GM18519 (cell line): ENCODE data around the gene RMI2.
"Not testable (repeated sequence)": the region's sequence is repeated elsewhere in the genome, so short reads cannot be mapped to it uniquely, and the experiment has no call there.

ENCODE experiments used
- ATAC-seq: cut with Tn5 transposase; IDR thresholded peaks from one replicate; pipeline ENCODE4 v1.9.1; 2021; ENCODE audit warnings: mild to moderate bottlenecking, moderate library complexity; ENCODE audit not compliant: unreplicated experiment, low FRiP score

RMI2 gene

DNA sequence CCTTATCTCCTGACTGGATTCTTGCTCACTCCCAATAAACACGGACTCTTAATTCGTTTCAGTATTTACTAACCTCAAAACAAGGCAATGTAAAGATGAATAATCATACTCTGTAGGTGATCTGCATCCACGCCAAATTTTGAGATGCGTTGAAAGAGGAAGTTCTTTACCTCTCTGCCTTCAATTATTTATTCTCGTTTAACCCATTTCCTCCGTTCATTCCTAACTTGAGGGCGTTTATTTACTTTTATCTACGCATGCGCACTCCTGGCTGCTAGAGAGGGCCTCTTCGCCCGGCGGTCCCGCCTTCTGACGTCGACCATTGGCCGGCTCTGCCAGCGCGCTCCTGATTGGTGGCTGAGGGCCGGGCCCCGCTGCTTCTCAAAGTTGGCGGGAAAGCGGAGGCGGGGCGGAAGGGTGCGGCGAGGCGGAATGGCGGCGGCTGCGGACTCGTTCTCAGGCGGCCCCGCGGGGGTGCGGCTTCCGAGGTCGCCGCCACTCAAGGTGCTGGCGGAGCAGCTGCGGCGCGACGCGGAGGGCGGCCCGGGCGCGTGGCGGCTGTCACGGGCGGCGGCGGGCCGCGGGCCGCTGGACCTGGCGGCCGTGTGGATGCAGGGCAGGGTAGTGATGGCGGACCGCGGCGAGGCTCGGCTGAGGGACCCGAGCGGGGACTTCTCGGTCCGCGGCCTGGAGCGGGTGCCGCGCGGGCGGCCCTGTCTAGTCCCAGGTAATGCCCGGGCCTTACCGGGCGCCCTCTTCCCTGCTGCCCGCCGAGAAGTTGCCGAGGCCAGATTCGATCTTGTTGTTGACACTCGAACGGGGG lies at the start of gene RMI2:
RMI2 (plus strand) TSS at position 420 of the 823 bp plus-strand sequence; CDS start at position 433, 13 bp downstream.
- peak; percentile 83 for ATAC-seq

DNA sequence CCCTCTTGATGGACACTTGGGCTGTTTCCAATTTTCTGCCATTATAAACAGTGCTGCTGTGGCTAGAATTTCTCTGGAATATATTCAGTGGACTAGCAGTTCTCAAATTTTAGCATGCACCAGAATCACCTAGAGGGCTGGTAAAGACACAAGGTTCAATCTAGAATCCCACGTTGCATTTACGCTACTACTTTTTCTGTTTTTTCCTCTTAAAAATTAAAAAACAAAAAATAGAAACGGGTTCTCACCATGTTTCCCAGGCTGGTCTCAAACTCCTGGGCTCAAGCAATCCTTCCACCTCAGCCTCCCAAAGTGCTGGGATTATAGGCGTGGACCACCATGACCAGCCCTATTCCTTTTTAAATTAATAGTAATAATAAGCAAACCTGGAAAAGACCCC lies 49.6 kb upstream of the RMI2 start:
- no peak for ATAC-seq

DNA sequence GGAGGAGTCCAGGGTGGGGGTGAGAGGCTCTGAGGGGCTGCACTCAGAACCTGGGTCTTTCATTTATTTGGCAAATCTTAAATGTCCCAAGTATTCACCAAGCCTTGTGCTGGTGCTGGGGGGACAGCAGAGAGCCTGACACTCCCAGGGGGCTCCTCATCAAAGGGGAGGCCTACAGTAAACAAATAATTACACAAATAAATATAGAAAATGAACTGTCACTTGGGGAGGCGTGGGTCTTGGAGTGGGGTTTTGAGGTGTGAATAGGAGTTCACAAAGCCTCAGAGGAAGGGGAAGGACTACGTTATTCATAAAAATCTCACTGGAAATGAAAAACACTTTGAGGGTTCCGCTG lies 48.9 kb upstream of the RMI2 start:
- no peak for ATAC-seq

DNA sequence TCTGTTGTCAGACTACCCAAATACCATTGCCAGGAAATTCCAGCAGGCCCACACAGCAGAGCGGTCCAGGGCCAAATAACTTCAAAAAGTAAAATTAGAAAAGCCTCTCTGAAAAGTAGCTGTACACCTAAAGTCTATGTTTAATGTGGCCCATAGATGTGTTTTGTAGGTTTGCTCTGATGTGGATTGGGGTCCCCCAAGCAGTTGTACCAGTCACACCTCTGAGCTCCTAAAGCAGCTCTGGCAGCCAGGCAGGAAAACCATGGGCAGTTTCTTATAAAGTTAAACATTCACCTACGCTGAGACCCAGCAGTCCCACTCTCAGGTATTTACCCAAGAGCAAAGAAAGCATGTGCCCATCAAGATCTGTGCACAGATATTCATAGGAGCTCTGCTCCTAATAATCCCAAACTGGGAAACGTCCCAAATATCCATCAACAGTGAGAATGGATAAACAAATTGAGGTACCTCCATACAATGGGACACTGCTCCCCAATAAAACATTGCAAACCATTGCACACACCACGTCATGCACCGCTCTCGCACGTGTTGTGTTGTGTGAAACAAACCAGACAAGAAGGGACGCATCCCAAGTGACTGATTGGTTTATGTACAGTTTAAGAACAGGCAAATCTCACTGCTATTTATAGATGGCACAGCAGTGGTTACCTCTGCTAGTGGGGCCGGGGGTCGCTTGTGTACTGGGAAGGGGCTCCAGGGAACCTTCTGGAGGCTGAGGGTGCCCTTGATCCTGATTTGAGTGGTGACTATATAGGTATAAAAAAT lies 48.4 kb upstream of the RMI2 start:
- no peak for ATAC-seq

DNA sequence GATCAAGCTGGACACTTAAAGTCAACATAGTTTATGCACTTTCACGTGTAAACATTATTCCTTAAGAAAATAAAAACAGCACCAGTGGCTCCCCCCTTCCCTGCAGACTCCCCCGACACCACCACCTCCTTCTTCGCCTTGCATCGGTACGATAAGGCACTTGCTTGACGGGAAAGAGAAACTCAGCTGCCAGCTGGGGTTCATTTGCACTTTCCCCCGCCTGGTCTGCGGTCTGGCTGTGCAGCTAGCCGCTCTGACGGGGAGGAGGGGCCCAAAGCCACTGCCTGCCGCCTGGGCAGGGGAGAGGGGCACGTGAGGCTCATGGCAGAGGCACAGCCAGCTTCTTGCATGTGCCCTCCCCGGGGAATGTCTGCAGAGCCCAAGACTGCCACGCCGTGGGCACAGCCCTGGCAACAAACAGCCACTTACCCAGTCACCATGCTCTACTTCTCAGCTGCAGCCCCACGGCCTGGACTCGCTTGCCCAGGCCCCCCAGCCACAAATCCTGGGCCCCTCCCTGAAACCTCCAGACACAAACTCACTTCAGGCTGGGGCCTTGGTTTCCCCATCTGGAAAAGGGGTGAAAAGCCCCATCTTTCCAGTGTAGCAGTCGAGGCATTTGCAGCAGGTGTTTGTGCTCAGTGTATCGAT lies 47.6 kb upstream of the RMI2 start:
- ATAC-seq, result peak; percentile 55

DNA sequence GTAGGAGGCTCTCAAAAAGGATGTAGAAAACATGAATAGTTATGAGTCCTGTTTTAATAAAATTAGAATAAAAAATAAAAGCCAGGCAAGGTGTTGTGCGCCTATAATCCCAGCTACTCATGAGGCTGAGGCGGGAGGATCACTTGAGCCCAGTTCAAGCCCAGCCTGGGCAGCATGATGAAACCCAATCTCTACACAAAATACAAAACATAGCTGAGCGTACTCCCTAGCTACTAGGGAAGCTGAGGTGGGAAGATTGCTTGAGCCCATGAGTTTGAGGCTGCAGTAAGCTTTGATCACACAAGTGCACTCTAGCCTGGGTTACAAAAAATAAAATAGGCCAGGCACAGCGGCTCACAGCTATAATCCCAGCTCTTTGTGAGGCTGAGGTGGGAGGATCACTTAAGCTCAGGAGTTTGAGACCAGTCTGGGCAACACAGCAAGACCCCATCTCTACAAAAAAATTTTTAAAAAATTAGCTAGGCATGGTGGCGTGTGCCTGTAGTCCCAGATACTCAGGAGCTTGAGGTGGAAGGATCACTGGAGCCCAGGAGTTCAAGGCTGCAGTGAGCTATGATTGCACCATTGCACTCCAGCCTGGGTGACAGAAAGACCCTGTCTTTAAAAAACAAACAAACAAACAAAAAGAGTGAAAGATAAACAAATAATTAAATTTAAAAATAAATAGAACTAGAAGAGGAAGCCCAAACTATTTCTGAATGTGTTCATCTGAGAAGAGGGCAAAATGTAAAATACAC lies 46.9 kb upstream of the RMI2 start:
- no peak for ATAC-seq

DNA sequence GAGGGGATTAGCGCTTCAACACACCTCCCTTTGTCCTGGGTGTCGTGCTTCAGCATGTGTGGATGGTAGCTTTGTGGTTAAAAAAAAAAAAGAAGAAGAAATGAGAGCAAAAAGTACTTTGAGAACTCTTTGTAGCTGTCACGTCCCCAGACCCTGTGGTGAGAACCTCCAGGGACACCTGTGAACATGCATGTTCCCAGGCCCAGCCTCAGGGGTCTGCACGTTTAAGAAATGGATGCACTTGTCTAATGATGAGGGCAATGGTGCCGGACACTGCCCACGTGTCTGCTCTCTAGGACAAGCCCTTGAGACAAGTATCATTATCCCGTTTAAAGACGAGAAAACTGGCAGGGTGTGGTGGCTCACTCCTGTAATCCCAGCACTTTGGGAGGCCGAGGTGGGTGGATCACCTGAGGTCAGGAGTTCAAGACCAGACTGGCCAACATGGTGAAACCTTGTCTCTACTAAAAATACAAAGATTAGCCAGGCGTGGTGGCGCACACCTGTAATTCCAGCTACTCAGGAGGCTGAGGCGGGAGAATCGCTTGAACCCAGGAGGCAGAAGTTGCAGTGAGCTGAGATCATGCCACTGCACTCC lies 46.2 kb upstream of the RMI2 start:
- not testable (repeated sequence) for ATAC-seq

DNA sequence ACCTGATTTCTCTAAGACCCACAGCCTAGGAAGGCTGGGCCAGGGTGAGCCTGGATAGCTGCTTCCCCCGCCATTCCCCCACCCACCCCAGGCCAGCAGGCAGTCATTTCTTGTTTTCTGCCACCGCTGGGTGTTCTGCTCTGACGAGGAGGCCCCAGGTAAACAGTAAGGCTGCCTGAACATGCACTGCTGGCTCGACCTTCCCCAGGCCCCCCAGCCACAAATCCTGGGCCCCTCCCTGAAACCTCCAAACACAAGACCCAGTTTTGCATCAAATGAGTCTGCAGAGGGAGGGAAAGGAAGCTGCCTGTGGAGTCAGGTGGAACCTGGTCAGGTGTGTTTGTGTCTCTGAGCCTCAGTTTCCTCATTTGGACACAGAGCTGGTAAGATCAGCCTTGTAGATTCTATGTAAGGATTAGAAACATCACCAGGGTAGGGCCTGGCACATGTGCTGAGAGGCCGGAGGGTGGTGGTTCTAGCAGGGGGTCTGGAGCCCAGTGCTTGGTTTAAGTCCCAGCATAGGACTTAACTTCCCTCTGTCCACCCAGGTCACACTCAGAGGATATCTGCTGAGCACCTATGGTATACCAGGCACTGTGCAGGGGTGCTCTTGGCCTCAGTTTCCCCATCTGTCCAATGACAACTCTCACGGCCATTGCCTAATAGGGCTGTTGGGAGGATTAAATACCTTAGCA lies 45.2 kb upstream of the RMI2 start:
- ATAC-seq, result no peak

DNA sequence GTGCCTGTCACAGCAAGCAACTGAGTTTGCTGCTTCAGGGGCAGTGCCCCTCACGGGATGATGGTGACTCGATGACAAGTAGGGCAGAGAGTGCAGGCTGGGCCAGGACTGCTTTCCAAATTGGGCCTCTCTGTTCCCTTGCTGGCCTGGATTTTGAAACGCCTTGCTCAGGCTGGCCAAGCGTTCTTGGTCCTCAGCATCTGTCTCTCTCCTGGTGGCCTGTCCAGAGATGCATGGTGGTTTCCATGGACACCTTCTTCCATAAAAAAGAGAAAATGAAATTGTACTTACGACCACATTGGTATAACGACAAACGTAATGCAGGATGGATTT lies 44.7 kb upstream of the RMI2 start:
- ATAC-seq, result no peak

DNA sequence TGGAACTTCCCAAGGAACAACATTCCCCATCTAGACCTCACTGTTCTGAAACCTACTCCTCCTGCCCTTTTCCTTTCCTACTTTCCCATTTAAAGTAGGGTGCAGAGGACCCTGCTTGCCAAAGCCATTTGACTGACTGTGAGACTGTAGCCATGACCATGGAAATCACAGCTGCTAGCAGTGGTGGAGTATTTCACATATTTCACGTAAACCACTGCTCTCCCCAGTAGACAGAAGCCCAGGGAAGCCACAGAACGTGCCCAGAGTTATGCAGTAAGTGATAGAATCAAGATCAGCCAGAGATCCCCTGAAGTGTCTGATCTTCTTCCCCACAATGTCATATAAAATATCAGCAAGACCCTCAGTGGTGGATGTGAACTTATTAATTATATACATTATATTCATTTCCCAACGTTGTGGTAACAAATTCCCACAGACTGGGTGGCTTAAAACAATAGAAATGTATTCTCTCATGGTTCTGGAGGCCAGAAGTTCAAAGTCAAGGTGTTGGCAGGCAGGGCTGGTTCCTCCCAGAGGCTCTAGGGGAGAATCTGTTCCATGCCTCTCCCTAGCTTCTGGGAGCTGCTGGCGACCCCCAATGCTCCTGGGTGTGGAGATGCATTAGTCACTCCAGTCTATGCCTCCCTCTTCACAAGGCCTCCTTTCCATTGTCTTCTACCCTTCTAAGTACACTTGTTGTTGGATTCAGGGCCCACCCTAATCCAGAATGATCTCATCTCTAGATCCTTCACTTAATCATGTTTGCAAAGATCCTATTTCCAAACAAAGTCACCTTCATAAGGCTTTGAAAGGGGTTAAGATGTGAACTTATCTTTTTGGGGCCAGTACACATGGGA lies 43.4 kb upstream of the RMI2 start:
- ATAC-seq, result no peak

DNA sequence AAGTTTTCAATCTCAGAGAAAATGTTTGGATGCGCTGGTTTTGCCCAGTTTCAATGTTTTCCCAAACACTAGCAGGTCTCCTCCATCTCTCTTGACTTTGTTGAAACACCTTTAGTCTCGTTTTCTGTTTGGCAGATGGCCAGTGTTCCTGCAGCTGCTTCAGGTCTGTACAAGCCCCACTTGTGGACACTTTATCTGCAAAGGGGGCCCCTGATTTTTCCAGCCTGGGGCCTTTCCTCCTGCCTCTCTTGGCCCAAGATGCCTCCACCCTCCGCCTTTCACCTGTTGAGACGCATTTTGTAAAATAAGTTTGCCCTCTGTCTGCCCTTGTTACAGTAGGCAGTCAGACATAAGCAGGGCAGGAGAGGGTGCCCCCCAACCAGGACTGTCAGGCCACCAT lies 42.3 kb upstream of the RMI2 start:
- no peak for ATAC-seq

DNA sequence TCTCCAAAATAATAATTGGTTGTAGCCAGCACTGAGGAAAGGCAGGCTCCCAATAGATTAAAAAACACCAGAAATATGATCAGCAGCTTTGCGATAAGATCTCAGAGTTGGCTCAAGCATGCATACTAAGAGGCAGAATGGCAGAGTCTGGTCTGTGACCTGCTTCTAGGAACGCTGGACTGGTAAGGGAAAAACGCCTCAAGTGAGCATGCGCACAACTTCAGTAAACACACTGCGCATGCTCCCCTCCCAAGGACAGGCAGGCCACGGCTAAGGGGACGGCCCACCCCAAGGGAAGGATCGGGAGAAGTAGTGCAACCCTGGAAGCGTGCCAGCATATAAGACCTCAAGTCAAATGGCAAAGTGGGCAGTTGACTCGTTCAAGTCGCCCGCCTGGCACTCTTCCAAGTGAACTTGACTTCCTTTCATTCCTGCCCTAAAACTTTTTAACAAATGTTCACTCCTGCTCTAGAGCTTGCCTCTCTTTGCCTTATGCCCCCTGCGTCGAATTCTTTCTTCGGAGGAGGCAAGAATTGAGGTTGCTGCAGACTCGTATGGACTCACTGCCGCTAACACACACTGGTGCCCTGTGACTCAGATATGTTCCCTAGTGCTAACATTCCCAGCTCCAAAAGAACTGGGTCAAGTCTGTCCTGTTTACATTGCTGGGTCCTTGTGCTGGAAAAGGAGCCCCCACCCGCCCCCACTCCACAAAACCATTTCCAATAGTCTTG lies 41.7 kb upstream of the RMI2 start:
- no peak for ATAC-seq

DNA sequence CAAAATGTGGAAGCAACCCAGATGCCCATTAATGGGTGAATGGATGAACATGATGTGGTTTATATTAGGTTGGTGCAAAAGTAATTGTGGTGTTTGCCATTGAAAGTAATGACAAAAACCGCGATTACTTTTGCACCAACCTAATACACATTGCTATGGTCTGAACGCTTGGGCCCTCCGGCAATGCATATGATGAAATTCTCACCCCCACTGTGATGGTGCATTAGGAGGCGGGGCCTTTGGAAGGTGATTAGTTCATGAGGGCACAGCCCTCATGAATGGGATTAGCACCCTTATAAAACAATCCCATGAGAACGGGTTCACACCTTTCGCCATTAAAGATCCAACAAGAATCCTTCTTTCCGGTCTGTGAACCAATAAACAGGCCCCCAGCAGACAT lies 38.9 kb upstream of the RMI2 start:
- ATAC-seq, result no peak

DNA sequence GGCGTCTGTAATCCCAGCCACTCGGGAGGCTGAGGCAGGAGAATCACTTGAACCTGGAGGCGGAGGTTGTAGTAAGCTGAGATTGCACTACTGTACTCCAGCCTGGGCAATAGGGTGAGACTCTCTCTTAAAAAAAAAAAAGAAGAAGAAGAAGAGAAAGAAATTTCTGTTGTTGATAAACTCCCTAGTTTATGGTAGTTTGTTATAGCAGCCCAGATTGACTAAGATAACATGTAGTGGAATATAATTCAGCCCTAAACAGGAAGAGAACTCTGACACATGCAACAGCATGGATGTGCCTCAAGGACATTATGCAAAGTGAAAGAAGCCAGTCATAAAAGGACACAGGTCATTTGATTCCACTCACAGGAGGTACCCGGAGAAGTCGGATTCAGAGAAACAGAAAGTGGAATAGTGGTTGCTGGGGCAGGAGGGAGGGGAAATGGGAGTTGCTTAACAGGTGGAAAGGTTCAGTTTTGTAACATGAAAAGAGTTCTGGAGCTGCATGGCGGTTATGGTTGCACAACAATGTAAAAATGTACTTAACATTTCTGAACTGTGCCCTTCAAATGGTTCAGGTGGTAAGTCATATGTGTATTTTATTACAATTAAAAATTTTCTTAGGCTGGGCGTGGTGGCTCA lies 38.1 kb upstream of the RMI2 start:
- ATAC-seq, result no peak

DNA sequence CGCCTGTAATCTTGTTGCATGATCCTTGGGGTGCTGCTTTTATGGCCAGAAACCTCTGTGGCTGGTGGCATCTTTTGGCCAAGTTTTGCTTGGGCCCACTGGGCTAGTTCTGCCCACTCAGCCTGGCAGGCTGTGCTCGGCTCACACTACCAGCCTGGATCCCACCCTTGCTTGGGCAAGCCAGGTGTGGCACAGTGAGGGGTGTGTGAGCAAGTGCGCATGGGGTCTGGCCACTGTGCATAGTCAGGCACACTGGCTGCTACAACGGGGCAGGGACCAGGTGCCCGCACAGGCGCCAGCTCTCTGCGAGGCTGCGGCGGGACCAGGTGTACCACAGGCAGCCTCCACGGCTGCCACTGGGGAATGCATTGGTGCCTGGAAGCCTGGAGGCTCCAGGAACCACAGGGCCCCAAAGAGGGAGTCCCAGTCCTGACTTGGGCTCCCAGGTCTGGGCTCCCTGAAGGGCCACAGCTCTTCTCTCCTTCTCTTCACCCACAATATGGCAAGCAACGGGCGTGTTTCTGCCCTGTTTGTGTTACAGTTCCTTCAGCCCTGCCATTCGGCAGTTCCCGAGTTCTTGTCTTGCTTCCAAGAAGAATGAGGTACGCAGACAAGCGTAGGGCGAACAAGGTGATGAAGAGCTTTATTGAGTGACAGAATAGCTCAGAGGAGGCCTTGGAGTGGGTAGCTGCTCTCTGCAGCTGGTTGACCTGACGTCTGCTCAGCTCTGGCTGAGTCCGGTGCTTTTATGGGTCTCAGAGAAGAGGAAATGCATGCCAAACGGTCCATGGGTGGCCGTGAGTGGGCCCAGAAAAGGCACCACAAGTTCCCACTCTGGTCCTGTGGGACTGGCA lies 37.4 kb upstream of the RMI2 start:
- ATAC-seq, result no peak

DNA sequence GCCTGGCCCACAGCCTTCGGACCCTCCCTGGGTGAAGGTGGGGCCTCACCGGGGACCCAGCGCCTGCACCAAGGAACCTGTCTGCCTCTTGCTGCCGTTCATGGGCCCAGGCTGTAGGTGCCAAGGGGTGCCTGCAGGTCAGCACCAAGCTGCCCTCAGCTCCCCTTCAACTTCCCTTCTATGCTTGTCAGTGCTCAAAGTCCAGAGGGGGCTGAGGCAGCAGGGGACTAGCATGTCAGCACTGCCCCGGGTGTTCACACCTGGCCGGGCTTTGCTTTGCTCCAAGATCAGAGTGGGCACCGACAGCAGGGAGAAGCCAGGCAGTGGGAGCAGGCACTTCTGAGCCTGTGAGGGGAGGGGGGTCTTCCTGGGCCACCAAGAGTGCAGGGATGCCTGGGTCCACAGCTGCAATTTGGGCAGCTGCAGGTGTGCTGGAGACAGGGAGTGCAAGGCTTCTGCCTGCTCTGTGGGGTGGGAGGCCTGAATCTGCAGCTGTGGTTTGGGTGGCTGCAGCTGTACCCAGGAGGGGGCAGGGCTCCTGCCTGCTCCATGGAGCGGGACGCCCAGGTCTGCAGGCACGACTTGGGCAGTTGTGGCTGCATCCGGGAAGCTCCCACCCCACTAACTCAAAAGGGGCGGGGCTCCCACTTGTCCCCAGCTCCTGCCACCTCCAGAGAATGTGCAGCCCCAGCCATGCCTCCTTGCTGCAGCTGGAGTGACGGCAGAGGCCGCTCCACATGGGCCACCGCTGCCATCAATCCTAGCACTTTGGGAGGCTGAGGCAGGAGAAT lies 36.6 kb upstream of the RMI2 start:
- ATAC-seq, result no peak
